ENCODE results near the gene IDNK. TPM values are rescaled to one million over a fixed set of nuclear protein-coding genes. Genes with fewer than 3 reads are reported as not detected.

The IDNK gene
- total RNA-seq, 1 experiment from 2014 or later, result 10.9 TPM

DNA sequence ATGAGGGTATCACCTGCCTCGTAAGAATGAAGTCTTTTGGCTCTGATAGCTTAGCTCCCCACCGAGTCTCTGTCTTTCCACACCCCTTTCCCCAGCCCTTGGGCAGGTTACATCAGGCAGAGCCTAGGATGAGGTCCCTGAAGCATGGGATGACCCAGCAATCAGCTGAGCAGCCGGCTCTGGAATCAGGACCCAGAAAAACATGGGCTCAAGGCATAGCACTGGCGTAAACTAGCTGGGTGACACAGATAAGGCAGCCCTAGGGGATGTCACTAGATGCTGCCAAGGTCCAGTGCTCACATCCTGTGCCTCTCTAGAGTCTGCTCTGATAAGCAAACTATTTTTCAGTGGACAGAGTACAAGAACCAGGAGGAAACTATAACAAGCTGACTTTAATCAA lies 26.6 kb downstream of the IDNK start:
- no peaks in the 10 kb centered on the region for H3K4me1 Mint-ChIP-seq (ENCODE audit: insufficient read depth, unreplicated experiment)
- intact Hi-C loops (cut with micrococcal nuclease), result loop anchor here (1.0 kb wide), 1 partner anchor 315 kb away; no protein-coding TSS in a partner anchor
- peaks cover 13% of the 10 kb centered on the region for H3K36me3 Mint-ChIP-seq (ENCODE audit: insufficient read depth, unreplicated experiment)
- no peaks in the 10 kb centered on the region for H3K27me3 Mint-ChIP-seq (ENCODE audit: insufficient read depth, unreplicated experiment)
- H3K27ac Mint-ChIP-seq (ENCODE audit: low read depth, unreplicated experiment), result no peak overlapping the region
- DNase-seq (ENCODE audit: unreplicated experiment), result no peak
- ChIA-PET CTCF (interaction anchor here (0.5 to 2.6 kb wide), 21 partner anchors 7 to 978 kb away, joined by 3 to 17 read pairs (median 5); no protein-coding TSS in a partner anchor), POLR2A (interaction anchor here (1.8 kb wide), 1 partner anchor 26 kb away, joined by 6 read pairs; the partner anchor contains the start of gene IDNK)
- TF ChIP-seq, protein P1, sequence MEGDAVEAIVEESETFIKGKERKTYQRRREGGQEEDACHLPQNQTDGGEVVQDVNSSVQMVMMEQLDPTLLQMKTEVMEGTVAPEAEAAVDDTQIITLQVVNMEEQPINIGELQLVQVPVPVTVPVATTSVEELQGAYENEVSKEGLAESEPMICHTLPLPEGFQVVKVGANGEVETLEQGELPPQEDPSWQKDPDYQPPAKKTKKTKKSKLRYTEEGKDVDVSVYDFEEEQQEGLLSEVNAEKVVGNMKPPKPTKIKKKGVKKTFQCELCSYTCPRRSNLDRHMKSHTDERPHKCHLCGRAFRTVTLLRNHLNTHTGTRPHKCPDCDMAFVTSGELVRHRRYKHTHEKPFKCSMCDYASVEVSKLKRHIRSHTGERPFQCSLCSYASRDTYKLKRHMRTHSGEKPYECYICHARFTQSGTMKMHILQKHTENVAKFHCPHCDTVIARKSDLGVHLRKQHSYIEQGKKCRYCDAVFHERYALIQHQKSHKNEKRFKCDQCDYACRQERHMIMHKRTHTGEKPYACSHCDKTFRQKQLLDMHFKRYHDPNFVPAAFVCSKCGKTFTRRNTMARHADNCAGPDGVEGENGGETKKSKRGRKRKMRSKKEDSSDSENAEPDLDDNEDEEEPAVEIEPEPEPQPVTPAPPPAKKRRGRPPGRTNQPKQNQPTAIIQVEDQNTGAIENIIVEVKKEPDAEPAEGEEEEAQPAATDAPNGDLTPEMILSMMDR (IDR thresholded peaks at IDR 0.05; ENCODE audit: unreplicated experiment), result no peak
- no TSS peak for BruUV-seq (replicated peaks)
- no peak overlapping the region for H3K4me3 Mint-ChIP-seq (ENCODE audit: unreplicated experiment)
- H3K9me3 Mint-ChIP-seq (ENCODE audit: unreplicated experiment), result no peaks in the 10 kb centered on the region

DNA sequence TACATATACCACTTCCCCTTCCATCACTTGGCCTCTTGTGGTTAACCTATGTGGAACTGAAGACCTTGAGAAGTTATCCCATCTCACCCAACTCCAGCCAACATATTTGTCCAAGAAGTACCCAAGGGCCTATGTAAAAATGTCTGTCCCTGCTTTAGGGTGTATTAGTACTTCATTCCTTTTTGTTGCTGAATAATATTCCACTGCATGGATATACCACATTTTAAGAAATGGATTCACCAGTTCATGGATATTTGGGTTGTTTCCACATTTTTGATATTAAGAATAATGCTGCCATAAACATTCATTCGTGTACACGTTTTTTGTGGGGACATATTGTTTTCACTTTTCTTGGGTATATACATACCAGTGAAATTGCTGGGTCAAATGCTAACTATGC lies 28.6 kb downstream of the IDNK start:
- no peaks in the 10 kb centered on the region for H3K4me1 Mint-ChIP-seq (ENCODE audit: insufficient read depth, unreplicated experiment)
- H3K9me3 Mint-ChIP-seq (ENCODE audit: unreplicated experiment), result no peaks in the 10 kb centered on the region
- no peak overlapping the region for H3K4me3 Mint-ChIP-seq (ENCODE audit: unreplicated experiment)
- DNase-seq (ENCODE audit: unreplicated experiment), result no peak
- TF ChIP-seq, protein P1 (IDR thresholded peaks at IDR 0.05; ENCODE audit: unreplicated experiment), result no peak
- H3K36me3 Mint-ChIP-seq (ENCODE audit: insufficient read depth, unreplicated experiment), result peaks cover 13% of the 10 kb centered on the region
- intact Hi-C loops (cut with micrococcal nuclease), result no loop called here
- POLR2A ChIA-PET, result interaction anchor here (1.6 kb wide), 1 partner anchor 10 kb away, joined by 6 read pairs; no protein-coding TSS in a partner anchor
- H3K27me3 Mint-ChIP-seq (ENCODE audit: insufficient read depth, unreplicated experiment), result no peaks in the 10 kb centered on the region
- no peak overlapping the region for H3K27ac Mint-ChIP-seq (ENCODE audit: low read depth, unreplicated experiment)
- no TSS peak for BruUV-seq (replicated peaks)
- CTCF ChIA-PET, result interaction anchor here (0.6 to 1.2 kb wide), 8 partner anchors 12 to 1059 kb away, joined by 3 to 5 read pairs (median 3); no protein-coding TSS in a partner anchor

DNA sequence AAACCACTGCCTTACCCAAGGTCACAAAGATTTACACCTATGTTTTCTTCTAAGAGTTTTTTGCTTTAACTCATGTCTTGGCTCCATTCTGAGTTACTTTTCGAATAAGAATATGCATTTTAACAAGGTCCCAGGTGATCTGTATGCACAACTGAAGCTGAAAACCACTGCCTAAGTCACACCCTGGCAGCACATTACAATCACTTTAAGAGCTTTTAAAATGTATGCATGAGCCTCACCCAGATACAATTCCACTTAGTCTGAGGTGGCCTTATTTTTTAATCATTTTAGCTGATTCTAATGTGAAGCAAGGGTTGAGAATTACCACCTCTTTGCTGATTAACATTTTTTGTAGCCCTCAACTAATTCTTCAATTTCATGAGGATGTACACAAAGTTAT lies 29.5 kb downstream of the IDNK start:
- TF ChIP-seq, protein P1 (IDR thresholded peaks at IDR 0.05; ENCODE audit: unreplicated experiment), result no peak
- no peak for DNase-seq (ENCODE audit: unreplicated experiment)
- H3K27ac Mint-ChIP-seq (ENCODE audit: low read depth, unreplicated experiment), result no peak overlapping the region
- no peak overlapping the region for H3K4me3 Mint-ChIP-seq (ENCODE audit: unreplicated experiment)
- intact Hi-C loops (cut with micrococcal nuclease), result no loop called here
- H3K4me1 Mint-ChIP-seq (ENCODE audit: insufficient read depth, unreplicated experiment), result no peaks in the 10 kb centered on the region
- ChIA-PET CTCF (interaction anchor here (0.5 to 1.2 kb wide), 5 partner anchors 31 to 453 kb away, joined by 3 to 4 read pairs (median 3); no protein-coding TSS in a partner anchor), POLR2A (interaction anchor here (1.6 kb wide), 1 partner anchor 11 kb away, joined by 6 read pairs; no protein-coding TSS in a partner anchor)
- H3K27me3 Mint-ChIP-seq (ENCODE audit: insufficient read depth, unreplicated experiment), result no peaks in the 10 kb centered on the region
- no TSS peak for BruUV-seq (replicated peaks)
- no peaks in the 10 kb centered on the region for H3K9me3 Mint-ChIP-seq (ENCODE audit: unreplicated experiment)
- H3K36me3 Mint-ChIP-seq (ENCODE audit: insufficient read depth, unreplicated experiment), result peaks cover 9% of the 10 kb centered on the region

DNA sequence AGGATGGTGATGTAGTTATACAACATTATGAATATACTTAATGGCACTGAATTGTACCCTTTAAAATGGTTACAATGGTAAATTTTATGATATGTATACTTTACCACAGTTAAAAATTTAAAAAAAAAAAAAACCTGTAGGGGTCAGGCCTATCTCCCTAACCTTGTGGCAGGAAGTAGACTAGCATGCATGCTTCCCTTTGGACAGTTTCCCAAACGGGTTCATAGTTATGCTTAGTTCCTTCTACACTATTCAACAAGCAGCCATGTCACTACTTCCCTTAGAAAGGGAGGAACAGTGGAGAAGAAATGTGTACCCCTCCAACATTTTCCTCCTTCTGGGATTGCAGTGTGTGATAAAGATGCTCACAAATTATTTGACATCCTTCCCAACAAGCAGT lies 32.5 kb downstream of the IDNK start:
- H3K27ac Mint-ChIP-seq (ENCODE audit: low read depth, unreplicated experiment), result no peak overlapping the region
- ChIA-PET CTCF (interaction anchor here (1.2 kb wide), 1 partner anchor 24 kb away, joined by 4 read pairs; no protein-coding TSS in a partner anchor), POLR2A (no interaction called here)
- H3K27me3 Mint-ChIP-seq (ENCODE audit: insufficient read depth, unreplicated experiment), result no peaks in the 10 kb centered on the region
- no peaks in the 10 kb centered on the region for H3K9me3 Mint-ChIP-seq (ENCODE audit: unreplicated experiment)
- H3K36me3 Mint-ChIP-seq (ENCODE audit: insufficient read depth, unreplicated experiment), result peaks cover 6% of the 10 kb centered on the region
- no TSS peak for BruUV-seq (replicated peaks)
- no peak overlapping the region for H3K4me3 Mint-ChIP-seq (ENCODE audit: unreplicated experiment)
- no peak for DNase-seq (ENCODE audit: unreplicated experiment)
- TF ChIP-seq, protein P1 (IDR thresholded peaks at IDR 0.05; ENCODE audit: unreplicated experiment), result no peak
- intact Hi-C loops (cut with micrococcal nuclease), result no loop called here
- no peaks in the 10 kb centered on the region for H3K4me1 Mint-ChIP-seq (ENCODE audit: insufficient read depth, unreplicated experiment)
